KOPT-K1 (cell line): ENCODE data around the gene SMPD3.

Experiments
- H3K27ac ChIP-seq: fragments of 200-600 bp; sonication (generic); 2 replicates; pipeline ENCODE4 v1.5.1; 2016; ENCODE audit warnings: antibody characterized with exemption, mild to moderate bottlenecking, low read depth, low read length; ENCODE audit not compliant: poor library complexity, severe bottlenecking
- H3K36me3 ChIP-seq: fragments of 200-600 bp; sonication (generic); 2 replicates; pipeline ENCODE4 v1.5.1; 2017; ENCODE audit warnings: antibody characterized with exemption, mild to moderate bottlenecking, low read length, moderate library complexity; ENCODE audit not compliant: insufficient read depth
- H3K9me3 ChIP-seq: fragments of 200-600 bp; sonication (generic); 2 replicates; pipeline ENCODE4 v1.5.1; 2017; ENCODE audit warnings: antibody characterized with exemption, low read length, mild to moderate bottlenecking; ENCODE audit not compliant: insufficient read depth, poor library complexity, severe bottlenecking

Gene SMPD3

DNA sequence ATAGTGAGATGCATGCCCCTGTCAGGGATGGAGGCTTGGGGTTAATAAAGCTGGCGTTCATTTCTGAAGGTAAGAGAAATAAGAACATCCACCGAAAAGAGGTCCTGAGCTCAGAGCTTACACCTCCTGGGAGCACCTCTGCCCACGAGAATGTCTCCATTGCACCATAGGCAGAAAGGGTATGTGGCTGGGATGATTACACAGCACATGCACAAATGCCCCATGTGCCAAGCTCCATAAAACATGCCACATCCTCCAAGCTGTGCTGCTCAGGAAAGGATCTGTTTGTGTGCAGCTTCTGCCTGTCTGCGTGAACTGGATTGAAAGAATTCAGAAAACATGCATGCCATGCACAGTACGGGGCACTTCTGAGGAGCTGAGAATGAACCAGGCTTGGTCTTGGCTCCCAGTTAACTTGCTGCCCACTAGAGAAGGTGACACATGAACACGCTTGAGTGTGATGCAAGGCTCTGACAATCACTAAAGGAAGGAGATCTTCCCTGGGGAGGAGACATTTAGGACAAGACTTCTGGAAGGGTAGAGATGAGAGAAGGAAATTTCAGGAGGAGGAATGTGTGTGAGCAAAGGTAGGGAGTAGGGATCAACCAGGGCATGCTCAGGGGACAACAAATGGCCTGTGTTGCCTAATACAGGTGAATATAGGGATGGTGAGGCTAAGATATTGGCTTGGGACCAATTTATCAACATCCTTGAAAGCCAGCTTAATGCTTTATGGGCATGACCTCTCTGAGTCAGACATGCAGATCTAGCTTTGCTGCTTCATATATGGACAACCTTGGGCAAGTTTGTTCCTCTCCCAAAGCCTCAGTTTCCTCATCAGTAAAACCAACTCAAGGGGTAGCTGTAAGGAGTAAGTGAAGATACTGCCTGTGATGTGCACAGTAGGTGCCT, 32.0 kb upstream of the SMPD3 start:
- H3K27ac ChIP-seq = no peak overlapping the region
- H3K9me3 ChIP-seq = peaks cover 10% of the 10 kb centered on the region
- no peaks in the 10 kb centered on the region for H3K36me3 ChIP-seq

DNA sequence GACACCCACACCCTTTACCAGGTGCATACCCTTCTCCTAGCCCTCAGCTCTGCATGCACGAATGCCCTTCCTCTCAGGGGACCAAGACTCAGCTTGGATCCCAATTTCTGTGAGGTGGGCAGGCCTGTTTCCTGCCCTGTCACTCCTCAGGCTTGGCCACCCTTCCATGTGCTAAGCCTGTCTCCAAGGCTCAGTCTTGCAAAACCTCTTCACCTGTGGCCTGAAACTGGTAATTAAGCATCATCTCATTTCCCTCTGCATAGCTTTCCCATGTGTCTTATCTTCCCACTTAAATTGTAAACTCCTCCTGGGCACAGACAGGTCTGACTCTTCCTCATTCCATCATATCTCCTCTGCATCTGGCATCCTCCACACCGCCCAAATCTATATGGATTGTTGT, 31.0 kb upstream of the SMPD3 start:
- Histone ChIP-seq H3K27ac (no peak overlapping the region), H3K9me3 (peaks cover 10% of the 10 kb centered on the region), H3K36me3 (no peaks in the 10 kb centered on the region)

- no peak overlapping the region for H3K27ac ChIP-seq
- no peaks in the 10 kb centered on the region for H3K36me3 ChIP-seq
- H3K9me3 ChIP-seq = peaks cover 10% of the 10 kb centered on the region
These were observed 30.4 kb upstream of the SMPD3 start for GRCh38 chr16:68478526-68479250.

GRCh38 chr16:68475071-68475470, 26.8 kb upstream of the SMPD3 start:
- Histone ChIP-seq H3K9me3 (peaks cover 6% of the 10 kb centered on the region), H3K36me3 (no peaks in the 10 kb centered on the region), H3K27ac (no peak overlapping the region)

- H3K9me3 ChIP-seq = peaks cover 6% of the 10 kb centered on the region
- no peak overlapping the region for H3K27ac ChIP-seq
- H3K36me3 ChIP-seq = no peaks in the 10 kb centered on the region
These were observed 25.2 kb upstream of the SMPD3 start for GRCh38 chr16:68473358-68474070.

DNA sequence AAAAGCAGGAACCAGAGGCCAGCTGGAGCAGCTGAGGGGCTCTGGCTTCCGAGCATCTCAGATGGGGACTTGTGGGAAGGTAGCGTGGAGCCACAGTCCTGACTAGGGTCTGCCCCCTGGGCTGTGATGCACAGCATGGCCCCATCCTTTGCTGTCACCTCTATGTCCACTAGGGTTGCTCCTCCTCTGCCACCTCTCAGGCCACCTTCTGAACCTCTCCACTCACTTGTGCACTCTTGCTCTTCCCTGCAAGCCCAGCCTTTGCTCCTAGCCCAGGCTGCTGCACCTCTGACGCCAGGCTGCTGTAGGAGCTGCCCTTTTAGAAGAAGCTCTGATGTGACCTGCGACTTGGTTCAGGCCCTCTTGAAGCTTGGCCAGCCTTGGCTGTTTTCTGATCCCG, 24.3 kb upstream of the SMPD3 start:
- Histone ChIP-seq H3K27ac (no peak overlapping the region), H3K36me3 (no peaks in the 10 kb centered on the region), H3K9me3 (no peaks in the 10 kb centered on the region)

- Histone ChIP-seq H3K36me3 (no peaks in the 10 kb centered on the region), H3K9me3 (no peaks in the 10 kb centered on the region), H3K27ac (peak overlapping the region; percentile 67)
These were observed 22.3 kb upstream of the SMPD3 start for GRCh38 chr16:68470461-68471150.

DNA sequence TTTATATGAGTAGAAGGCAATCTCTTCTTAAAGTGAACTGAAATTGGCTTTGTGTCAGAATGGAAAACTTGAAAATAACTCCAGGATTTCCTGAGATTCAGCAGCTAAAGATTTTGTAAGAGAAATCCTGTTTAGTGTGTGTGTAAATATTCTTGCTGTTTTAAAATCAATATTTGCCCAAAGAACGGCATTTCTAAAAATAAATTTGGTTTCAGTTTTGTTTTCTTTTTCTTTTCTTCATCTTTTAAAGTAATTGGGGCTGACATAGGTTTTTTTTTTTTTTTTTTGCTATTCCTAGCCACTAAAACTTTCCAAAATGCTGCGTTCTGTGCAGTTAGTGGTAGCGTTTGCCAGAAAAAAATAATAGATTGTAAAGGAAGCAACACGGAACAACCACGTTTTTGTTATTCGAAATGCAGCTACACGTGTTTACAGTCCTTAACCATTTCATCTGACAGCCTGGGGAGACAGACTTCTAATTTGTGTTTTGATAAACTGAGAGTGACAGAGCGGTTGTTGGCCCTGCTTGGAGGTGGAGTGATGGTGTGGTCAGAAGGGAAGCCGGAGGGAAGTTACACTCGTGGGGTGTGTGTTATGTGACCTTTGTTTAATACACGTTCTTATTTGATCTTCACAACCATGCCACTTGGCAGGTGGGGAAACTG, 21.6 kb upstream of the SMPD3 start:
- H3K9me3 ChIP-seq = no peaks in the 10 kb centered on the region
- H3K36me3 ChIP-seq = no peaks in the 10 kb centered on the region
- H3K27ac ChIP-seq = peak overlapping the region; percentile 67

DNA sequence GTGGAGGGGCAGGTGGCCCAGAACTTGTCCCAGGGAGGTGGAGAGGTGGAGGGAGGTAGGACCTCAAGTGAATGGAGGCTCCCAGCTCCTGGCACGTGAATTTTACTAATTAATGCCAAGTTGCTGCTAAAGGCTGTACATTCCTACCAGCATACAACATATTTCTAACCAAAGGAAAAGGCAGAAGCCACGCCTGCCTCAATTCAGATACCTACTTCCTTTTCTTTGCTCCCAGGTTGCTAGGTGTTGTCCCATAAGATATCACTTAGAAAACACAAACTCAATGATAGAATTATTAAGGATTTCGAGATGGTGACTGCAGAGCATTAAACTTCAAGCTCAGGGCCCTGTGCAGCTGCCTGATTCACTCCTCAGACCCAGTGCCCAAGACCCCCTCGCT, 20.5 kb upstream of the SMPD3 start:
- no peaks in the 10 kb centered on the region for H3K36me3 ChIP-seq
- H3K9me3 ChIP-seq = no peaks in the 10 kb centered on the region
- no peak overlapping the region for H3K27ac ChIP-seq

DNA sequence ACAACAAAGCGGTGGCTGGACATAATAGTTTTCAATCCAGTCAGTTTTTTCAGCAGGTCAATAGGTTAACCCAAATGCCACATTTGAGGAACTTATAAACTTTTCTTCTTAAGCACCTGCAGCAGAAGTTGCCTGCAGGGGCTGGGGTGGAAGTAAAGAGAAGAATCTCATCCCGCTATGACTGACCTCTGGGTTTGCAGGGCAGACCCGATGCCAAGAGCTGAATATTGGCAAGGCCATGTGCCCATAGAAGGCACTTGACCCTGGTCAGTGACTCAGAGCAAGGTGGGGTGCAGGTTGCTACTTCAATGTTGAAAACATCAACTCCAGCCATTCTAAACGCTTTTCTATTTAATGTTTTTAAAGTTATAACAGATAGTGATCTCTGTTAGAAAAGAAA, 17.9 kb upstream of the SMPD3 start:
- Histone ChIP-seq H3K9me3 (no peaks in the 10 kb centered on the region), H3K27ac (no peak overlapping the region), H3K36me3 (no peaks in the 10 kb centered on the region)

- H3K36me3 ChIP-seq = no peaks in the 10 kb centered on the region
- H3K27ac ChIP-seq = no peak overlapping the region
- no peaks in the 10 kb centered on the region for H3K9me3 ChIP-seq
These were observed 15.6 kb upstream of the SMPD3 start for GRCh38 chr16:68463904-68464303.

DNA sequence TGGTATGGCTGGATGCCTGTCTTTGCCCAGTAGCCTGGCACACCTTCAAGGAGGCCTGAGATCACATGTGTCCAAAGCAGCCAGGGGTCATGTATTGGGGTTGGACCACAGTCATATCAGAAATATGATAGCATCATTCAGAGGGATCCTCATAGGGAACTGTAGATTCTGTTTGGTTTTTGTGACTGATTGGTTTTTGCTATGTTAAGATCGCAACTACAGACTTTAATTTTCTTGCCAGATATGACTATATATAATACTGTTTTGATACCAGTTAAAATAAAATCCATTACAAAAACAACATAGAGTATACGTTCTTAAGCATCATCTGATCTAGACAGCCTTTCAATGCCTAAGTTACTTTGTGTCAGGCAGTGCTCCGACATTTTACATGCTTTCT, 11.8 kb upstream of the SMPD3 start:
- H3K27ac ChIP-seq = no peak overlapping the region
- no peaks in the 10 kb centered on the region for H3K36me3 ChIP-seq
- H3K9me3 ChIP-seq = no peaks in the 10 kb centered on the region

GRCh38 chr16:68459457-68459856, 11.1 kb upstream of the SMPD3 start:
- no peak overlapping the region for H3K27ac ChIP-seq
- no peaks in the 10 kb centered on the region for H3K9me3 ChIP-seq
- no peaks in the 10 kb centered on the region for H3K36me3 ChIP-seq

GRCh38 chr16:68458551-68458950, 10.2 kb upstream of the SMPD3 start:
- Histone ChIP-seq H3K27ac (no peak overlapping the region), H3K36me3 (no peaks in the 10 kb centered on the region), H3K9me3 (no peaks in the 10 kb centered on the region)
